Natural killer cell (primary cell): ENCODE data around the gene RAB23. TPM values are rescaled to one million over a fixed set of nuclear protein-coding genes. Genes with fewer than 3 reads are reported as not detected.

ENCODE experiments used
- ATAC-seq, 3 donors: fragments of 150-1000 bp in 2 of 3; fragments of 200-7000 bp in 1 of 3; cut with Tn5 transposase; 1 replicate in 1 of 3; 2 replicates in 2 of 3; pipeline ENCODE4 v1.10.0; 2021; ENCODE audit warnings: mild to moderate bottlenecking in 2 of 3, moderate library complexity in 2 of 3
- DNase-seq, 2 donors: peaks; one replicate each; pipeline versions ENCODE4 v3.0.0 to v3.0.0-alpha.2; 2013 to 2021; ENCODE audit warnings: mixed read lengths in 1 of 2
- H3K27ac ChIP-seq: one replicate; pipeline ENCODE4 v1.5.1; 2013; ENCODE audit warnings: mild to moderate bottlenecking, low read length
- H3K27me3 ChIP-seq: one replicate; pipeline ENCODE4 v1.6.1; 2013; ENCODE audit warnings: low read length; ENCODE audit not compliant: control insufficient read depth, insufficient read depth
- H3K36me3 ChIP-seq: one replicate; pipeline ENCODE4 v1.6.1; 2013; ENCODE audit warnings: low read length; ENCODE audit not compliant: control insufficient read depth, insufficient read depth
- H3K4me1 ChIP-seq: one replicate; pipeline ENCODE4 v1.6.1; 2013; ENCODE audit warnings: low read length; ENCODE audit not compliant: control insufficient read depth, insufficient read depth
- H3K4me3 ChIP-seq: one replicate; pipeline ENCODE4 v1.5.1; 2013; ENCODE audit warnings: low read length
- H3K9me3 ChIP-seq: one replicate; pipeline ENCODE4 v1.6.1; 2013; ENCODE audit warnings: low read length; ENCODE audit not compliant: control insufficient read depth, insufficient read depth
- H3K27ac Mint-ChIP-seq, 2 donors: one replicate each; pipeline ENCODE4 v1.8.0; 2022; ENCODE audit warnings: mild to moderate bottlenecking in 2 of 2, mixed read lengths in 2 of 2, moderate library complexity in 1 of 2
- H3K27me3 Mint-ChIP-seq, 2 donors: one replicate each; pipeline ENCODE4 v1.8.0; 2022; ENCODE audit warnings: low read depth in 2 of 2, mixed read lengths in 2 of 2
- H3K36me3 Mint-ChIP-seq: one replicate; pipeline ENCODE4 v1.8.0; 2022; ENCODE audit warnings: mixed read lengths
- H3K4me1 Mint-ChIP-seq, 2 donors: one replicate each; pipeline ENCODE4 v1.8.0; 2022; ENCODE audit warnings: mixed read lengths in 2 of 2
- H3K4me3 Mint-ChIP-seq: one replicate; pipeline ENCODE4 v1.8.0; 2022; ENCODE audit warnings: mild to moderate bottlenecking, moderate library complexity, mixed read lengths
- H3K9me3 Mint-ChIP-seq, 2 donors: one replicate each; pipeline ENCODE4 v1.8.0; 2022; ENCODE audit warnings: mixed read lengths in 2 of 2
- CTCF ChIP-seq: fragments of 200-600 bp; IDR thresholded peaks from one replicate; pipeline ENCODE4 v1.8.0; 2022; ENCODE audit warnings: antibody characterized with exemption
- WGBS: methylation state at CpG from one replicate; pipeline ENCODE4 v1.1.7; 2013; ENCODE audit warnings: missing lambda C conversion rate; ENCODE audit not compliant: insufficient coverage; 5-methylcytosine and 5-hydroxymethylcytosine counted together
- intact Hi-C: fragments of 100-400 bp; cut with micrococcal nuclease; formaldehyde crosslinking; loops from one replicate; pipeline ENCODE4 v1.14.2; 2022
- total RNA-seq, 4 donors: library from RNA; stranded (reverse); fragments of 120-200 nt in 1 of 4; gene quantifications; one replicate each; pipeline versions ENCODE4 v1.2.3 to v1.2.4, GENCODE V29; 2013 to 2022

Gene RAB23
- total RNA-seq, 3 donors from 2014 or later (not counting 1 experiment from before 2014, with no cell fraction given) = 0.31 to 1.3 (median 0.77) TPM

- DNase-seq = no peak
- TF ChIP-seq CTCF = no peak
- Mint-ChIP-seq H3K36me3 (no peaks in the 10 kb centered on the region), H3K4me1 (no peaks in the 10 kb centered on the region), H3K9me3 (no peaks in the 10 kb centered on the region), H3K27ac (no peak overlapping the region), H3K4me3 (no peak overlapping the region), H3K27me3 (peaks cover 6 to 13% of the 10 kb centered on the region in 2 donors)
- Histone ChIP-seq H3K27ac (no peak overlapping the region), H3K27me3 (no peaks in the 10 kb centered on the region), H3K36me3 (no peaks in the 10 kb centered on the region), H3K9me3 (no peaks in the 10 kb centered on the region), H3K4me1 (no peaks in the 10 kb centered on the region), H3K4me3 (no peak overlapping the region)
- intact Hi-C loops = no loop called here
- 72% methylated on average over 1 of the region's 1 CpG for WGBS
- no peak for ATAC-seq
These were observed 30.9 kb upstream of the RAB23 start for GRCh38 chr6:57252975-57253374.

GRCh38 chr6:57252137-57252536 is 30.0 kb upstream of the RAB23 start:
- no peaks in the 10 kb centered on the region for H3K36me3 Mint-ChIP-seq
- H3K27ac Mint-ChIP-seq = no peak overlapping the region
- Histone ChIP-seq H3K4me3 (no peak overlapping the region), H3K36me3 (no peaks in the 10 kb centered on the region), H3K4me1 (no peaks in the 10 kb centered on the region), H3K27ac (no peak overlapping the region), H3K27me3 (no peaks in the 10 kb centered on the region), H3K9me3 (no peaks in the 10 kb centered on the region)
- no peaks in the 10 kb centered on the region for H3K9me3 Mint-ChIP-seq
- peaks cover 6 to 13% of the 10 kb centered on the region in 2 donors for H3K27me3 Mint-ChIP-seq
- ATAC-seq = no peak
- DNase-seq = no peak
- WGBS = 95% methylated on average over 9 of the region's 9 CpGs
- H3K4me1 Mint-ChIP-seq = no peaks in the 10 kb centered on the region
- TF ChIP-seq CTCF = no peak
- intact Hi-C loops = no loop called here
- no peak overlapping the region for H3K4me3 Mint-ChIP-seq

- H3K27me3 Mint-ChIP-seq = peaks cover 6 to 13% of the 10 kb centered on the region in 2 donors
- no peak for TF ChIP-seq CTCF
- Histone ChIP-seq H3K9me3 (no peaks in the 10 kb centered on the region), H3K4me1 (no peaks in the 10 kb centered on the region), H3K27me3 (no peaks in the 10 kb centered on the region), H3K36me3 (no peaks in the 10 kb centered on the region), H3K4me3 (no peak overlapping the region), H3K27ac (no peak overlapping the region)
- H3K36me3 Mint-ChIP-seq = no peaks in the 10 kb centered on the region
- H3K9me3 Mint-ChIP-seq = no peaks in the 10 kb centered on the region
- no peaks in the 10 kb centered on the region for H3K4me1 Mint-ChIP-seq
- DNase-seq (no peak), ATAC-seq (no peak)
- intact Hi-C loops = no loop called here
- WGBS = 99% methylated on average over 4 of the region's 4 CpGs
- no peak overlapping the region for H3K27ac Mint-ChIP-seq
- H3K4me3 Mint-ChIP-seq = no peak overlapping the region
These were observed 28.2 kb upstream of the RAB23 start for GRCh38 chr6:57250348-57250747.

- Mint-ChIP-seq H3K9me3 (no peaks in the 10 kb centered on the region), H3K4me1 (no peaks in the 10 kb centered on the region), H3K36me3 (no peaks in the 10 kb centered on the region), H3K4me3 (no peak overlapping the region), H3K27me3 (peaks cover 6 to 13% of the 10 kb centered on the region in 2 donors), H3K27ac (no peak overlapping the region)
- Histone ChIP-seq H3K27me3 (no peaks in the 10 kb centered on the region), H3K36me3 (no peaks in the 10 kb centered on the region), H3K4me1 (no peaks in the 10 kb centered on the region), H3K9me3 (no peaks in the 10 kb centered on the region), H3K27ac (no peak overlapping the region), H3K4me3 (no peak overlapping the region)
- 82% methylated on average over 1 of the region's 2 CpGs for WGBS
- intact Hi-C loops = no loop called here
- no peak for TF ChIP-seq CTCF
- DNase-seq (no peak), ATAC-seq (no peak)
These were observed 26.3 kb upstream of the RAB23 start for GRCh38 chr6:57248311-57248895.
